CD8-positive, alpha-beta memory T cell (primary cell): Measurements from ENCODE around the gene EBP. TPM values are rescaled to one million over a fixed set of nuclear protein-coding genes. Genes with fewer than 3 reads are reported as not detected.

ENCODE experiments used
- CTCF ChIA-PET: fragments of 350-600 bp; sonication (Branson Sonifier 250); formaldehyde crosslinking; loops from one replicate; lab custom pipeline; 2021; ENCODE audit warnings: antibody characterized with exemption; lab: Charles Lee
- POLR2A ChIA-PET: fragments of 350-600 bp; sonication (Branson Sonifier 250); formaldehyde crosslinking; loops from one replicate; lab custom pipeline; 2021; ENCODE audit warnings: antibody characterized with exemption; lab: Charles Lee
- DNase-seq, 5 donors: peaks; one replicate each; pipeline versions ENCODE4 v3.0.0 to v3.0.0-alpha.2; 2020 to 2022; ENCODE audit warnings: mixed read lengths in 1 of 5
- H3K27ac ChIP-seq: one replicate; pipeline ENCODE4 v1.7.0; 2013; ENCODE audit warnings: low read depth, mild to moderate bottlenecking, low read length, moderate library complexity
- H3K27me3 ChIP-seq: 2 replicates; pipeline ENCODE4 v1.7.0; 2013; ENCODE audit warnings: low read length, mild to moderate bottlenecking; ENCODE audit not compliant: insufficient read depth, poor library complexity, severe bottlenecking
- H3K36me3 ChIP-seq: 2 replicates; pipeline ENCODE4 v1.7.0; 2013; ENCODE audit warnings: mild to moderate bottlenecking, low read length, moderate library complexity; ENCODE audit not compliant: insufficient read depth
- H3K4me1 ChIP-seq: 2 replicates; pipeline ENCODE4 v1.7.0; 2013; ENCODE audit warnings: mild to moderate bottlenecking, low read length, moderate library complexity; ENCODE audit not compliant: insufficient read depth
- H3K4me3 ChIP-seq: 2 replicates; pipeline ENCODE4 v1.7.0; 2013; ENCODE audit warnings: mild to moderate bottlenecking, low read length
- H3K9me3 ChIP-seq: 2 replicates; pipeline ENCODE4 v1.7.0; 2013; ENCODE audit warnings: mild to moderate bottlenecking, low read length
- H3K27ac Mint-ChIP-seq, 8 donors: one replicate each; pipeline ENCODE4 v1.8.0; 2020 to 2021; ENCODE audit warnings: mixed read lengths in 8 of 8, mild to moderate bottlenecking in 6 of 8, inconsistent platforms in 3 of 8, moderate library complexity in 3 of 8
- H3K27me3 Mint-ChIP-seq, 2 donors: one replicate each; pipeline ENCODE4 v1.8.0; 2020 to 2021; ENCODE audit warnings: mixed read lengths in 2 of 2, mild to moderate bottlenecking in 1 of 2, moderate library complexity in 1 of 2
- H3K36me3 Mint-ChIP-seq, 3 donors: one replicate each; pipeline ENCODE4 v1.8.0; 2020 to 2021; ENCODE audit warnings: mixed read lengths in 3 of 3, inconsistent platforms in 1 of 3, mild to moderate bottlenecking in 1 of 3
- H3K4me1 Mint-ChIP-seq, 3 donors: one replicate each; pipeline ENCODE4 v1.8.0; 2020 to 2021; ENCODE audit warnings: mixed read lengths in 3 of 3, inconsistent platforms in 1 of 3, mild to moderate bottlenecking in 1 of 3
- H3K4me3 Mint-ChIP-seq, 7 donors: one replicate each; pipeline ENCODE4 v1.8.0; 2020 to 2021; ENCODE audit warnings: mixed read lengths in 7 of 7, mild to moderate bottlenecking in 6 of 7, moderate library complexity in 4 of 7, inconsistent platforms in 2 of 7
- H3K9me3 Mint-ChIP-seq, 5 donors: one replicate each; pipeline ENCODE4 v1.8.0; 2020 to 2022; ENCODE audit warnings: mixed read lengths in 5 of 5, mild to moderate bottlenecking in 3 of 5, moderate library complexity in 2 of 5, inconsistent platforms in 1 of 5
- polyA plus RNA-seq: library from polyadenylated mRNA; unstranded; fragments of 300-500 nt; fragmentation: Illumina TruSeq; gene quantifications from one replicate; pipeline ENCODE4 v1.2.3, GENCODE V29; 2021
- total RNA-seq, 2 experiments: library from RNA; stranded (reverse); gene quantifications; one replicate each; pipeline ENCODE4 v1.2.3, GENCODE V29; 2021

Gene EBP
- total RNA-seq (100 to 1,000 TPM; 150 to 153 TPM), polyA plus RNA-seq (109 TPM)

DNA sequence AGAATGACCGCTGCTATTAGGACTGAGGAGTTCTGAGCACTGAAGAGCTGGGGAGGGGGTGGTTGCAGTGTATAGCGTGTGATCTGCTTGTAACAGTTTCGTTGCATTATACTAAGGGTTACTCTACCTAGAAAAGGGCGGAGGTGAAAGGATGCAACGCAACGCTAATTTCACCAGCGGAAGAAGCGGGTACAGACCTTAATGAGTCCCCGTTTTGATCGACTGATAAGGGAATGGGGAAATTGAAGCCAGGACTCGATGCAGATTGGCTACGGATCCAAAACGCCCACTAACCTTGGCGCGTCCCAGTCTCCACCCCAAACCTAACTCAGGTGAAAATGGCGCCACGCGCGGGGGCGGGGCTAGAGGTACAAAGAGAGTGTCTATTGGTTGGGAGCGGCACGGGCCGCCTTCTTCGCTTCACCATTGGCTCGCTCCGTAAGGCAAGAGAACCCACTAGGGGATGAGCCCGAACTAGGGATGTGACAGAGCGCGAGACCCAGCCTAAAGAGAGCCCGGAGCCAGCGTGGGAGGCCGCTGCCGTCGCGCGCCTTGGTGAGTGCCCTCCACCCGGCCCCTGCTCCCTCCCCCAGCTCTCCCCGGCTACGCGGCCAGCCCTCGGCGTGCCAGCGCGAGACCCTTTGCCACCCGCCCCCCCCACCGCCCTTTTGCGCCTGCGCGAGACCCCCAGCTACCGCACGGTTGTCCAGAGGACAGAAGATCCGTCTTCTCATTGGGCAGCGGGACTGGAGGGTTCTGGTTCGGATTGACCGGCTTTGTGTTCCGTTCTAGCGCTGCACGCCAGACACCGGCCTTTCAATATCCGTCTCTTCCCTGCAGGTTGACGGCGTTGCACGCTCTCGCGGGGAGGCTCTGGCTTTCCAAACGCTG lies at the start of gene EBP:
Gene EBP, plus strand, starts transcription at position 456 of the 891 bp plus-strand sequence. CDS start 1,964 bp downstream, outside the sequence.
- Histone ChIP-seq H3K27ac (peak within 1 kb of the TSS; percentile 83), H3K9me3 (no peaks in the 10 kb centered on the region), H3K4me1 (peaks cover 17% of the 10 kb centered on the region), H3K36me3 (peaks cover 6% of the 10 kb centered on the region), H3K4me3 (peak within 1 kb of the TSS; percentile 85), H3K27me3 (no peaks in the 10 kb centered on the region)
- peak; percentile 88 to 96 (median 94) for DNase-seq
- Mint-ChIP-seq H3K9me3 (no peaks in the 10 kb centered on the region), H3K27ac (peak within 1 kb of the TSS; percentile 87 to 96 (median 96)), H3K36me3 (peaks cover 0 to 28% (median 3%) of the 10 kb centered on the region in 3 donors), H3K27me3 (peaks cover 0 to 2% of the 10 kb centered on the region in 2 donors), H3K4me3 (peak within 1 kb of the TSS; percentile 84 to 97 (median 90)), H3K4me1 (peaks cover 22 to 47% (median 25%) of the 10 kb centered on the region in 3 donors)
- CTCF ChIA-PET, result interaction anchor here (0.7 kb wide), 1 partner anchor 18 kb away, joined by 3 read pairs; the partner anchor contains the start of gene TBC1D25
- POLR2A ChIA-PET, result interaction anchor here (0.6 to 2.0 kb wide), 5 partner anchors 13 to 329 kb away, joined by 4 to 20 read pairs (median 4); partner anchors contain the start of genes PORCN, RBM3 and TBC1D25

DNA sequence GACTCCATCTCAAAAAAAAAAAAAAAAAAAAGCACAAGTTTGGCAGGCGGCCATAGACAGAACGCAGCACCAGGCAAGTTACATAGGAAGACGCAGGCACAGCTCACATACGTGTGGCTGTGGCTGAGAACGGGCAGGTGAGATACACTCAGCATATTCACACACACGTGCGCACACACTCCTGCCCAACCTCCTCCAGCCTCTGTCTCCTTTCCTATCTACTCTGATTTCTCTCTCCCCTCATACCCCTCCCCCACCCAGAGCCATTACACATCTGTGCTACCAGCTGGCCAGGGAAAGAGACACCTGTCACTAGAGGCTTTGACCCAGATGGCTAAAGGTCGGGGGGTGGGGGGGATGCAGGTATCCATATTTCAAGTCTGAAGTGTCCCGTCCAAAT lies 49.4 kb upstream of the EBP start:
- Histone ChIP-seq H3K4me3 (no peak overlapping the region), H3K27ac (no peak overlapping the region), H3K9me3 (no peaks in the 10 kb centered on the region), H3K36me3 (no peaks in the 10 kb centered on the region), H3K4me1 (peaks cover 22% of the 10 kb centered on the region), H3K27me3 (no peaks in the 10 kb centered on the region)
- no peak overlapping the region for H3K27ac Mint-ChIP-seq
- H3K27me3 Mint-ChIP-seq, result peaks cover 0 to 6% of the 10 kb centered on the region in 2 donors
- H3K9me3 Mint-ChIP-seq, result no peaks in the 10 kb centered on the region
- peaks cover 24 to 43% (median 25%) of the 10 kb centered on the region in 3 donors for H3K4me1 Mint-ChIP-seq
- DNase-seq, result no peak
- H3K36me3 Mint-ChIP-seq, result peaks cover 0 to 6% (median 0%) of the 10 kb centered on the region in 3 donors
- POLR2A ChIA-PET, result no interaction called here
- CTCF ChIA-PET, result interaction anchor here (1.0 kb wide), 1 partner anchor 8 kb away, joined by 3 read pairs; no protein-coding TSS in a partner anchor
- peak overlapping the region in 1 of 7 donors; percentile 57 for H3K4me3 Mint-ChIP-seq

DNA sequence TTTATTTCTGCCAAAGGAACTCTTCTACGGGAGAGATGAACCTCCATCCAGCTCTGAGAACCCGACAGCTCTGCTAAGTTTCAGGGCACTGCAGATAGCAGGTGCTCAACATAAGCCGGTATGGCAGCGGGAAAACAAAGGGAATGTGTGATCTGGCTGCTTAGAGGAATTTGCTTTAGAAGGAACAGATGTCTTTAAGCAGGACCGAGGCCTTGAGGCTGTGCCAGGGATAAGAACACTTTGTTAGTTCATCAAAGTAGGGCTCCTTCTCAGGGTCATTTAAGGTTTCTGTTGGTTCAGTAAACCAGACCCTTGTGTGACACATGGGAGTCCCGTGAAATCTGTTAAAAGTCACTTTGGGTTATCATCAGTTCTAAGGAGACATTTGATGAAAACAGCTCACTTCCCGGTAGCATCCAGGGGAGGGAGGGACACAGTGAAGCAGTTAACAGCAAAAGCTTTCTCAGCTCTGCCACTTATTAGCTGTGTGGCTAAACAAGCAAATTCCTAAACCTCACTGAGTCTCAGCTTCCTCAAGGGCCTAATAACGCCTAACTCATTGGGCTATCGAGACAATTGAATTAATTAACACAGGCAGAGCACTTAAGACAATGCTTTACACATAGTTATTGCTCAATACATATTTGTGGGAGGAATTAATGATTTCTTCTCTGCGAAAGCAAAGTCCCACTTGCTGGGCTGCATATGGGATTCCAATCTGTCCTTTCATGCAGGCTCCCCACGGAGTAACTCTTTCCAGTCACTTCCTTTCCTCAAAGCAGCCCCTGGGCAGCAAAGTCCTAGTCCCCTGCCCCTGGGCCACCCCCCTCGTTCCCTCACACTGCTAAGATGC lies 48.5 kb upstream of the EBP start:
- POLR2A ChIA-PET, result no interaction called here
- Mint-ChIP-seq H3K9me3 (no peaks in the 10 kb centered on the region), H3K4me3 (peak overlapping the region in 1 of 7 donors; percentile 57), H3K4me1 (peaks cover 28 to 43% (median 32%) of the 10 kb centered on the region in 3 donors), H3K36me3 (peaks cover 0 to 8% (median 0%) of the 10 kb centered on the region in 3 donors), H3K27ac (no peak overlapping the region), H3K27me3 (peaks cover 0 to 6% of the 10 kb centered on the region in 2 donors)
- peaks cover 22% of the 10 kb centered on the region for H3K4me1 ChIP-seq
- H3K36me3 ChIP-seq, result no peaks in the 10 kb centered on the region
- no peaks in the 10 kb centered on the region for H3K9me3 ChIP-seq
- CTCF ChIA-PET, result interaction anchor here (1.0 to 1.4 kb wide), 2 partner anchors 9 to 389 kb away, joined by 3 read pairs; no protein-coding TSS in a partner anchor
- no peak overlapping the region for H3K27ac ChIP-seq
- DNase-seq, result no peak
- no peak overlapping the region for H3K4me3 ChIP-seq
- no peaks in the 10 kb centered on the region for H3K27me3 ChIP-seq

DNA sequence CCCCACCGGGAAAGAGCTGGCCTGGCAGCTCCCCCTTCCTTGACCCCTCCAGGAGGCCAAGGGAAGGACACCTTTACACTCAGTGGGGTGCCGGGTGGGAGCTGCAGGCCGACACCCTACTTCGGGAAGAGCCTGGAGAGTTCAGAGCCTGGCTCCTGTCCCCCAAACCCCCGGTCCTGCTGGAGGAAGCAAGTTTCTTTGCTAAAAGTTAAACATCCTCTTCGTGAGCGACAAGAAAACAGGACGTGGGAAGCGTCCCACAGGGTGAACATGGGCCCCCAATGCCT lies 48.0 kb upstream of the EBP start:
- ChIA-PET POLR2A (no interaction called here), CTCF (interaction anchor here (1.4 kb wide), 1 partner anchor 390 kb away, joined by 3 read pairs; no protein-coding TSS in a partner anchor)
- H3K4me1 ChIP-seq, result peaks cover 22% of the 10 kb centered on the region
- H3K4me3 ChIP-seq, result no peak overlapping the region
- H3K27ac ChIP-seq, result no peak overlapping the region
- H3K36me3 Mint-ChIP-seq, result peaks cover 0 to 13% (median 0%) of the 10 kb centered on the region in 3 donors
- DNase-seq, result no peak
- no peak overlapping the region for H3K4me3 Mint-ChIP-seq
- H3K36me3 ChIP-seq, result no peaks in the 10 kb centered on the region
- H3K4me1 Mint-ChIP-seq, result peaks cover 31 to 44% (median 38%) of the 10 kb centered on the region in 3 donors
- peaks cover 0 to 6% of the 10 kb centered on the region in 2 donors for H3K27me3 Mint-ChIP-seq
- no peaks in the 10 kb centered on the region for H3K27me3 ChIP-seq
- no peak overlapping the region for H3K27ac Mint-ChIP-seq
- no peaks in the 10 kb centered on the region for H3K9me3 ChIP-seq
- H3K9me3 Mint-ChIP-seq, result no peaks in the 10 kb centered on the region

DNA sequence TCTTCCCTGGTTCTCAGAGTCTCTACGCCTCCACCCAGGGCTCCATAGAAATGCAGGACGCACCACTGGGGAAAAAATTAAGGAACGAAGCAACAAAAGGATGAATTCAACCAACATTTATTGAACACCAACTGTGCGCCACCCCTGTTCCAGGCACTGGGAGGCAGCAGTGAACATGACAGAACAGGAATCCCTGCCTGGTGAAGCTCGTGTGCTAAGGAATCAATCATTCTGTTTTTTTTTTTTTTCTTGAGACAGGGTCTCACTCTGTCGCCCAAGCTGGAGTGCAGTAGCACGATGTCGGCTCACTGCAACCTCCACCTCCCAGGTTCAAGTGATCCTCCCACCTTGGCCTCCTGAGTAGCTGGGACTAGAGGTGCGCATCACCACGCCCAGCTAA lies 47.5 kb upstream of the EBP start:
- no peak for DNase-seq
- CTCF ChIA-PET, result interaction anchor here (1.4 kb wide), 1 partner anchor 390 kb away, joined by 3 read pairs; no protein-coding TSS in a partner anchor
- Mint-ChIP-seq H3K27me3 (peaks cover 0 to 3% of the 10 kb centered on the region in 2 donors), H3K4me1 (peaks cover 31 to 44% (median 38%) of the 10 kb centered on the region in 3 donors), H3K9me3 (no peaks in the 10 kb centered on the region), H3K4me3 (no peak overlapping the region), H3K27ac (no peak overlapping the region), H3K36me3 (peaks cover 0 to 15% (median 1%) of the 10 kb centered on the region in 3 donors)
- no peak overlapping the region for H3K27ac ChIP-seq
- H3K9me3 ChIP-seq, result no peaks in the 10 kb centered on the region
- no peaks in the 10 kb centered on the region for H3K27me3 ChIP-seq
- POLR2A ChIA-PET, result no interaction called here
- peaks cover 22% of the 10 kb centered on the region for H3K4me1 ChIP-seq
- H3K4me3 ChIP-seq, result no peak overlapping the region
- no peaks in the 10 kb centered on the region for H3K36me3 ChIP-seq

DNA sequence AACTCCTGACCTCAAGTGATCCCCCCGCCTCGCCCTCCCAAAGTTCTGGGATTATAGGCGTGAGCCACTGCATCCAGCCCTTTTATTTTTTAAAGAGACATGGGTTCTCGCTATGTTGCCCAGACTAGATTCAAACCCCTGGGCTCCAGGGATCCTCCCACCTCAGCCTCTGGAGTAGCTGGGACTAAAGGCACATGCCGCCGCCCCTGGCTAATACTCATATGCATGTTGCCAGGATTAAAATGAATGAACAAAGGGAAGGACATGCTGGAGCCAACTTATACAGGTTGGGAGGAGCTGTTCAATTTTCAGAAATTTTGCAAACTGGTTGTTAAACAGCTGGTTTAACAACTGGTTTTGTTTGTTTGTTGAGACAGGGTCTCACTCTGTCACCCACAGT lies 47.0 kb upstream of the EBP start:
- no peak for DNase-seq
- ChIA-PET CTCF (interaction anchor here (1.4 kb wide), 1 partner anchor 391 kb away, joined by 3 read pairs; no protein-coding TSS in a partner anchor), POLR2A (no interaction called here)
- Histone ChIP-seq H3K27ac (no peak overlapping the region), H3K4me3 (no peak overlapping the region), H3K27me3 (no peaks in the 10 kb centered on the region), H3K9me3 (no peaks in the 10 kb centered on the region), H3K4me1 (peaks cover 20% of the 10 kb centered on the region), H3K36me3 (no peaks in the 10 kb centered on the region)
- Mint-ChIP-seq H3K4me3 (peak overlapping the region in 1 of 7 donors; percentile 87), H3K9me3 (no peaks in the 10 kb centered on the region), H3K27ac (peak overlapping the region in 1 of 8 donors; percentile 81), H3K36me3 (peaks cover 0 to 19% (median 2%) of the 10 kb centered on the region in 3 donors), H3K27me3 (peaks cover 0 to 3% of the 10 kb centered on the region in 2 donors), H3K4me1 (peaks cover 26 to 42% (median 34%) of the 10 kb centered on the region in 3 donors)

DNA sequence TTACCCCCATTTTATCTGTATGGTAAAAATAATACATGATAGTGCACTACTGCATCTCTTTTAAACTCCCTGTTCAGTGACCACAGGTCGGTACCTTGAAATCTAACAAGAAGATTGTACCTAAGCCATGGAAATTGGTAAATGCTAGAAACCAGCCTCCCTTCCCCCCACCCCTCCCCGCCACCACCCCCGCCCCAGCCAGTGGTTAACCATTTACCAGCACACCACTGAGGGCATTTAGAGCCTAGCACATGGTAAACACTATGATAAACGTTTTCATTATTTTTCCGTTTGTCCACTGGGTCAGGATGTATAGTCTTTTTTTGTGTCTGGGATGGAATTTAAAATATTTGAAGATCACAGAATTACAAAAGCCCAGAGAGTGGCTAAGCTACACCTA lies 46.3 kb upstream of the EBP start:
- Histone ChIP-seq H3K9me3 (no peaks in the 10 kb centered on the region), H3K4me3 (peak overlapping the region; percentile 52), H3K4me1 (peaks cover 14% of the 10 kb centered on the region), H3K36me3 (no peaks in the 10 kb centered on the region), H3K27ac (peak overlapping the region; percentile 84), H3K27me3 (no peaks in the 10 kb centered on the region)
- H3K9me3 Mint-ChIP-seq, result no peaks in the 10 kb centered on the region
- H3K4me1 Mint-ChIP-seq, result peaks cover 24 to 39% (median 31%) of the 10 kb centered on the region in 3 donors
- peaks cover 0 to 3% of the 10 kb centered on the region in 2 donors for H3K27me3 Mint-ChIP-seq
- H3K4me3 Mint-ChIP-seq, result peak overlapping the region; percentile 78 to 96 (median 87)
- H3K27ac Mint-ChIP-seq, result peak overlapping the region; percentile 12 to 97 (median 84)
- CTCF ChIA-PET, result no interaction called here
- POLR2A ChIA-PET, result interaction anchor here (1.5 kb wide), 1 partner anchor 99 kb away, joined by 3 read pairs; the partner anchor contains the start of gene RBM3
- peaks cover 0 to 23% (median 2%) of the 10 kb centered on the region in 3 donors for H3K36me3 Mint-ChIP-seq
- DNase-seq, result no peak
